Measurements from ENCODE around the gene ASAP3.

The ASAP3 gene

GRCh38 chr1:23400324-23401114, 83.5 kb downstream of the ASAP3 start:
- Histone ChIP-seq H3K4me1 (ENCODE audit: control insufficient read depth, low read length) (peaks cover 7% of the 10 kb centered on the region), H3F3A (ENCODE audit: control insufficient read depth, insufficient read depth) (no peaks in the 10 kb centered on the region), H3K27me3 (ENCODE audit: control insufficient read depth, low read length) (peaks cover 3% of the 10 kb centered on the region), H3K4me2 (ENCODE audit: low read length) (no peak overlapping the region), H3K4me3 (ENCODE audit: low read length) (no peak overlapping the region), H3K79me2 (ENCODE audit: control insufficient read depth, low read length) (no peaks in the 10 kb centered on the region), H3K36me3 (ENCODE audit: control insufficient read depth, low read length) (no peaks in the 10 kb centered on the region), H3K9me3 (ENCODE audit: control insufficient read depth, insufficient read depth, low read length) (no peaks in the 10 kb centered on the region), H3K9me2 (replicated peaks; ENCODE audit: control insufficient read depth, low read length) (no peaks in the 10 kb centered on the region), H4K20me1 (ENCODE audit: control insufficient read depth, insufficient read depth, low read depth, low read length) (no peaks in the 10 kb centered on the region), H3K27ac (ENCODE audit: low read depth, low read length) (no peak overlapping the region)
- TF ChIP-seq EZH2phosphoT487 (IDR thresholded peaks at IDR 0.05; ENCODE audit: borderline replicate concordance, low read length): no peak
- no peak for TF ChIP-seq CTCF (IDR thresholded peaks at IDR 0.05; ENCODE audit: low read depth, low read length, poor library complexity, severe bottlenecking)

- TF ChIP-seq CTCF (IDR thresholded peaks at IDR 0.05; ENCODE audit: low read depth, low read length, poor library complexity, severe bottlenecking) (no peak), EZH2phosphoT487 (IDR thresholded peaks at IDR 0.05; ENCODE audit: borderline replicate concordance, low read length) (no peak)
- no peak overlapping the region for H3K27ac ChIP-seq (ENCODE audit: low read depth, low read length)
- H3K4me3 ChIP-seq (ENCODE audit: low read length): no peak overlapping the region
- H3K9me3 ChIP-seq (ENCODE audit: control insufficient read depth, insufficient read depth, low read length): no peaks in the 10 kb centered on the region
- no peaks in the 10 kb centered on the region for H3K9me2 ChIP-seq (replicated peaks; ENCODE audit: control insufficient read depth, low read length)
- H4K20me1 ChIP-seq (ENCODE audit: control insufficient read depth, insufficient read depth, low read depth, low read length): no peaks in the 10 kb centered on the region
- H3K27me3 ChIP-seq (ENCODE audit: control insufficient read depth, low read length): peaks cover 3% of the 10 kb centered on the region
- no peak overlapping the region for H3K4me2 ChIP-seq (ENCODE audit: low read length)
- H3K4me1 ChIP-seq (ENCODE audit: control insufficient read depth, low read length): peaks cover 5% of the 10 kb centered on the region
- H3K36me3 ChIP-seq (ENCODE audit: control insufficient read depth, low read length): no peaks in the 10 kb centered on the region
- no peaks in the 10 kb centered on the region for H3K79me2 ChIP-seq (ENCODE audit: control insufficient read depth, low read length)
- no peaks in the 10 kb centered on the region for H3F3A ChIP-seq (ENCODE audit: control insufficient read depth, insufficient read depth)
Measured at GRCh38 chr1:23399229-23399628, 84.8 kb downstream of the ASAP3 start.

GRCh38 chr1:23397908-23398307, 86.1 kb downstream of the ASAP3 start:
- no peak overlapping the region for H3K4me2 ChIP-seq (ENCODE audit: low read length)
- H3K4me3 ChIP-seq (ENCODE audit: low read length): no peak overlapping the region
- no peaks in the 10 kb centered on the region for H4K20me1 ChIP-seq (ENCODE audit: control insufficient read depth, insufficient read depth, low read depth, low read length)
- no peak overlapping the region for H3K27ac ChIP-seq (ENCODE audit: low read depth, low read length)
- H3K9me2 ChIP-seq (replicated peaks; ENCODE audit: control insufficient read depth, low read length): no peaks in the 10 kb centered on the region
- peaks cover 5% of the 10 kb centered on the region for H3K27me3 ChIP-seq (ENCODE audit: control insufficient read depth, low read length)
- H3K79me2 ChIP-seq (ENCODE audit: control insufficient read depth, low read length): no peaks in the 10 kb centered on the region
- H3F3A ChIP-seq (ENCODE audit: control insufficient read depth, insufficient read depth): no peaks in the 10 kb centered on the region
- H3K9me3 ChIP-seq (ENCODE audit: control insufficient read depth, insufficient read depth, low read length): no peaks in the 10 kb centered on the region
- H3K36me3 ChIP-seq (ENCODE audit: control insufficient read depth, low read length): no peaks in the 10 kb centered on the region
- no peaks in the 10 kb centered on the region for H3K4me1 ChIP-seq (ENCODE audit: control insufficient read depth, low read length)
- TF ChIP-seq CTCF (IDR thresholded peaks at IDR 0.05; ENCODE audit: low read depth, low read length, poor library complexity, severe bottlenecking): no peak
- no peak for TF ChIP-seq EZH2phosphoT487 (IDR thresholded peaks at IDR 0.05; ENCODE audit: borderline replicate concordance, low read length)
